Right lobe of liver (tissue), 6 donors: Measurements from ENCODE around the gene FRMD4A. TPM values are rescaled to one million over a fixed set of nuclear protein-coding genes. Genes with fewer than 3 reads are reported as not detected.

ENCODE experiments used
- ATAC-seq, 4 donors: fragments of 200-7000 bp; cut with Tn5 transposase; one replicate each; pipeline ENCODE4 v1.9.1; 2020; ENCODE audit warnings: mild to moderate bottlenecking in 4 of 4, moderate library complexity in 4 of 4
- DNase-seq, 3 donors: peaks; one replicate each; pipeline ENCODE4 v3.0.0-alpha.2; 2020
- H3K27ac ChIP-seq, 3 donors: fragments of 200-600 bp; one replicate each; pipeline ENCODE4 v1.8.0; 2022
- H3K27me3 ChIP-seq, 2 donors: fragments of 200-600 bp; one replicate each; pipeline ENCODE4 v1.8.0; 2022
- H3K36me3 ChIP-seq, 4 donors: fragments of 200-600 bp; sonication (generic) in 1 of 4; one replicate each; pipeline versions ENCODE4 v1.5.1 to v1.8.0; 2017 to 2022; ENCODE audit warnings: control low read depth in 1 of 4
- H3K4me1 ChIP-seq, 4 donors: fragments of 200-600 bp; sonication (generic) in 1 of 4; one replicate each; pipeline versions ENCODE4 v1.5.1 to v1.8.0; 2017 to 2022; ENCODE audit warnings: control low read depth in 1 of 4
- H3K4me3 ChIP-seq, 3 donors: fragments of 200-600 bp; one replicate each; pipeline ENCODE4 v1.8.0; 2022
- H3K9me3 ChIP-seq, 4 donors: fragments of 200-600 bp; sonication (generic) in 1 of 4; one replicate each; pipeline versions ENCODE4 v1.5.1 to v1.8.0; 2017 to 2022; ENCODE audit warnings: control low read depth in 1 of 4
- POLR2A ChIP-seq: fragments of 450-650 bp; IDR thresholded peaks from one replicate; pipeline ENCODE4 v1.6.1; 2017; ENCODE audit warnings: antibody characterized with exemption, mild to moderate bottlenecking
- WGBS: methylation state at CpG from one replicate; pipeline ENCODE4 v1.1.6; 2018; ENCODE audit warnings: low coverage, low lambda C conversion rate; ENCODE audit not compliant: insufficient coverage; ENCODE audit errors: missing lambda C conversion rate; 5-methylcytosine and 5-hydroxymethylcytosine counted together
- intact Hi-C, 2 donors: fragments of 100-400 bp; cut with DNase I; formaldehyde crosslinking; loops; one replicate each; pipeline versions ENCODE4 v1.11.2 to v1.14.1; 2022
- total RNA-seq, 6 experiments: library from RNA; depleted of rRNA in 2 of 6; stranded (reverse); fragments of >200 nt in 2 of 6; fragmentation: NEBNext Ultra II Directional in 3 of 6; extraction: Animal tissue kit (Norgen Biotek cat#: 25700) in 3 of 6; gene quantifications; one replicate each; pipeline versions ENCODE4 v1.1.0 to v1.2.4, GENCODE V29; 2016 to 2023
- TF ChIP-seq, protein P1 (sequence below), 4 donors: fragments of 200-600 bp in 3 of 4; fragments of 450-650 bp in 1 of 4; IDR thresholded peaks; one replicate each; pipeline versions ENCODE4 v1.5.1 to v1.8.0; 2016 to 2022; ENCODE audit warnings: antibody characterized with exemption in 4 of 4, mild to moderate bottlenecking in 2 of 4
- donor health status: DM: no; HTN: yes; CAD: no.
- donor health status: DM: no; HTN: no; CAD: no.
- donor health status: DM: no; HTN: no; CAD: no.
- donor health status: DM: no; HTN: yes; CAD: no.
- donor health status: DM: no; HTN: yes; CAD: no.

Gene FRMD4A
- total RNA-seq, 6 experiments from 2014 or later, result 8.4 to 22.8 (median 13.3) TPM

DNA sequence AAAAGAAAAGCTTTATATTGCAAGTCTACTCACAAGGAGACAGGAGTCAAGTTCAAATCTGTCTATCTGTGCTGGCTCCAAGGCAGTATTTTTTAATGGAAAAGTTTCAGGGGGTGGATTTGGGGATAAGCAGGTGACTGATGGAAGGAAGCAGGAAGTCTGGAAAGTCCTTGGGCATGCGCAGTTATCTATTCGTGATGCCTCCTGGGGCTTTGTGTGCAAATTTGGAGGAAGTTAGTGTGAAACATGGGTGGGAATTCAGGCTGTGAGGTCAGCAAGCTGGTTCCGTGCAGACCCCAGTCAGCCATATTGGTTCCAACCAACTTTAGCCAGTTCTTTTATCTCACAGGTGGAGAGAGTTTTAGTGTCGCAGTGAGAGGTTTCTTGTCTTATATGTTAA is 140.0 kb downstream of the FRMD4A start:
- no peak for TF ChIP-seq POLR2A
- TF ChIP-seq, protein P1, sequence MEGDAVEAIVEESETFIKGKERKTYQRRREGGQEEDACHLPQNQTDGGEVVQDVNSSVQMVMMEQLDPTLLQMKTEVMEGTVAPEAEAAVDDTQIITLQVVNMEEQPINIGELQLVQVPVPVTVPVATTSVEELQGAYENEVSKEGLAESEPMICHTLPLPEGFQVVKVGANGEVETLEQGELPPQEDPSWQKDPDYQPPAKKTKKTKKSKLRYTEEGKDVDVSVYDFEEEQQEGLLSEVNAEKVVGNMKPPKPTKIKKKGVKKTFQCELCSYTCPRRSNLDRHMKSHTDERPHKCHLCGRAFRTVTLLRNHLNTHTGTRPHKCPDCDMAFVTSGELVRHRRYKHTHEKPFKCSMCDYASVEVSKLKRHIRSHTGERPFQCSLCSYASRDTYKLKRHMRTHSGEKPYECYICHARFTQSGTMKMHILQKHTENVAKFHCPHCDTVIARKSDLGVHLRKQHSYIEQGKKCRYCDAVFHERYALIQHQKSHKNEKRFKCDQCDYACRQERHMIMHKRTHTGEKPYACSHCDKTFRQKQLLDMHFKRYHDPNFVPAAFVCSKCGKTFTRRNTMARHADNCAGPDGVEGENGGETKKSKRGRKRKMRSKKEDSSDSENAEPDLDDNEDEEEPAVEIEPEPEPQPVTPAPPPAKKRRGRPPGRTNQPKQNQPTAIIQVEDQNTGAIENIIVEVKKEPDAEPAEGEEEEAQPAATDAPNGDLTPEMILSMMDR (IDR thresholded peaks at IDR 0.05), result no peak
- H3K27ac ChIP-seq, result no peak overlapping the region
- DNase-seq, result no peak
- H3K9me3 ChIP-seq, result no peaks in the 10 kb centered on the region
- H3K4me1 ChIP-seq, result no peaks in the 10 kb centered on the region
- WGBS, result 0% methylated on average over 1 of the region's 4 CpGs
- no peak overlapping the region for H3K4me3 ChIP-seq
- intact Hi-C loops, result loop anchor here in 1 of 2 donors (10.0 kb wide), 1 partner anchor 284 kb away; no protein-coding TSS in a partner anchor
- ATAC-seq, result no peak
- no peaks in the 10 kb centered on the region for H3K36me3 ChIP-seq
- no peaks in the 10 kb centered on the region for H3K27me3 ChIP-seq

DNA sequence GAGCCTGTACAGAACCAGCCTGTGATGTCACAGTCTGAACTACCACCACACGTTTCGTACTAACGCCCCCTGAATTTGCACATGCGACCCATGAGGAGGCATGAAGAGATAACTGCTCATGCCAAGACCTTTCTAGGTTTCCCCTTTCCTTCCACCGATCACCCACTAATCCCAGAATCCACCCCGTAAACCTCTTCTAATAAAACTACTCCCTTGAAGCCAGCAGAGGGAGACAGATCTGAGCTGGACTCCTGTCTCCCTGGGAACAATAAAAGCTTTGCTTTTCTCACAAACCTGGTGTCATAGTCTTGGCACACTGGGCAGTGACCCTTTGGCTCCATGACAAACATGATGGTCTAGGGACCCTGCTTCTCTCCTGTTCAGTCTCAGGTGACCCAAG is 144.5 kb downstream of the FRMD4A start:
- DNase-seq (no peak), ATAC-seq (no peak)
- intact Hi-C loops, result no loop called here
- Histone ChIP-seq H3K4me3 (no peak overlapping the region), H3K9me3 (no peaks in the 10 kb centered on the region), H3K4me1 (no peaks in the 10 kb centered on the region), H3K27ac (no peak overlapping the region), H3K27me3 (no peaks in the 10 kb centered on the region), H3K36me3 (no peaks in the 10 kb centered on the region)
- TF ChIP-seq, protein P1 (IDR thresholded peaks at IDR 0.05), result peak in 1 of 4 donors; percentile 4
- TF ChIP-seq POLR2A, result no peak
- WGBS, result 78% methylated on average over 6 of the region's 6 CpGs

DNA sequence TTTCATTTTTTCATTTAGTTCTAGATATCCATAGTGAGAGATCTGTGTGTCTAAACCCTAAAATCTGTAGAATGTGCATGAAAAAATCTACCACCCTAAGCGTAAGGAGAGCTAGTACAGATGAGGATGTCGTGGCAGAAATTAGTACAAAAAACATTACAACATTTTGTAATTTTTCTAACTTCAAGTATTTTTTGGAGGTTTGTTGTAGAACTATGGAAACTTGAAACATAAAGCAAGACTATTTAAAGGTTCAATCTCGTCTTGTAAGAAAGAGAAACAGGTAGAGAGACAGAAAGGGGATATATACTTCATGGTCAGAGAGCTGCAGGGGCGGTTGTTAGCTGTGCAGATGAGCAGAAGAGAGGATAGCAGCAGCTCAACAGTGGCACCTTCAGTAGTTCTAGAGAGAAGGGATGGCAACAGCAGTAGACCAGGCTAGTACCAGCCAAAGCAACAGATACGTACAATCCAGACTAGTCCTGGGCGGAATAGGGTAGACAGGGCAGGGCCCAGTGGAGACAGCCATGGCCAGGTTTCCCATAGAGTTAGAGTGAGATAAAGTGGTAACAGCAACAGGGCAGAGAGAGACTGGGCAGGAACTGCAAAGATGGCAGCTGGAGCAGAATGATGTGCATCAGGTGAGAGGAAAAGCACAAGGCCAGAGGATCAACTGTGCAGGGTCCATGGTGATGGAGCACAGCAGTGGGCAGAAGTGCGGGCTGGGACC is 145.2 kb downstream of the FRMD4A start:
- ATAC-seq, result peak in 2 of 4 donors; percentile 19 to 62
- no peak overlapping the region for H3K27ac ChIP-seq
- H3K4me3 ChIP-seq, result no peak overlapping the region
- DNase-seq, result no peak
- H3K9me3 ChIP-seq, result no peaks in the 10 kb centered on the region
- intact Hi-C loops, result no loop called here
- no peaks in the 10 kb centered on the region for H3K36me3 ChIP-seq
- WGBS, result 37% methylated on average over 7 of the region's 7 CpGs
- H3K27me3 ChIP-seq, result no peaks in the 10 kb centered on the region
- no peak for TF ChIP-seq POLR2A
- TF ChIP-seq, protein P1 (IDR thresholded peaks at IDR 0.05), result no peak
- H3K4me1 ChIP-seq, result no peaks in the 10 kb centered on the region

GRCh38 chr10:14184841-14185315 is 145.8 kb downstream of the FRMD4A start:
- H3K9me3 ChIP-seq, result no peaks in the 10 kb centered on the region
- H3K4me3 ChIP-seq, result no peak overlapping the region
- DNase-seq, result no peak
- TF ChIP-seq POLR2A, result no peak
- TF ChIP-seq, protein P1 (IDR thresholded peaks at IDR 0.05), result no peak
- ATAC-seq, result peak; percentile 22 to 80 (median 66)
- no peaks in the 10 kb centered on the region for H3K36me3 ChIP-seq
- 17% methylated on average over 11 of the region's 11 CpGs for WGBS
- intact Hi-C loops, result no loop called here
- no peaks in the 10 kb centered on the region for H3K4me1 ChIP-seq
- no peak overlapping the region for H3K27ac ChIP-seq
- H3K27me3 ChIP-seq, result no peaks in the 10 kb centered on the region
